HUDEP-2 (cell line): ENCODE data around the gene MATN4.
"Not testable (repeated sequence)": the region's sequence is repeated elsewhere in the genome, so short reads cannot be mapped to it uniquely, and the experiment has no call there.

Source experiments
- DNase-seq, 76 experiments: peaks; one replicate each; lab custom pipeline; 2025; ENCODE audit not compliant: unreplicated experiment in 76 of 76; lab: John Stamatoyannopoulos, UW

The MATN4 gene

GRCh38 chr20:45308117-45308778 is at the start of gene MATN4:
TSS of gene MATN4 (minus strand) at chr20:45308299. CDS start at chr20:45305582, 2,717 bp downstream.
- DNase-seq, result no peak

DNA sequence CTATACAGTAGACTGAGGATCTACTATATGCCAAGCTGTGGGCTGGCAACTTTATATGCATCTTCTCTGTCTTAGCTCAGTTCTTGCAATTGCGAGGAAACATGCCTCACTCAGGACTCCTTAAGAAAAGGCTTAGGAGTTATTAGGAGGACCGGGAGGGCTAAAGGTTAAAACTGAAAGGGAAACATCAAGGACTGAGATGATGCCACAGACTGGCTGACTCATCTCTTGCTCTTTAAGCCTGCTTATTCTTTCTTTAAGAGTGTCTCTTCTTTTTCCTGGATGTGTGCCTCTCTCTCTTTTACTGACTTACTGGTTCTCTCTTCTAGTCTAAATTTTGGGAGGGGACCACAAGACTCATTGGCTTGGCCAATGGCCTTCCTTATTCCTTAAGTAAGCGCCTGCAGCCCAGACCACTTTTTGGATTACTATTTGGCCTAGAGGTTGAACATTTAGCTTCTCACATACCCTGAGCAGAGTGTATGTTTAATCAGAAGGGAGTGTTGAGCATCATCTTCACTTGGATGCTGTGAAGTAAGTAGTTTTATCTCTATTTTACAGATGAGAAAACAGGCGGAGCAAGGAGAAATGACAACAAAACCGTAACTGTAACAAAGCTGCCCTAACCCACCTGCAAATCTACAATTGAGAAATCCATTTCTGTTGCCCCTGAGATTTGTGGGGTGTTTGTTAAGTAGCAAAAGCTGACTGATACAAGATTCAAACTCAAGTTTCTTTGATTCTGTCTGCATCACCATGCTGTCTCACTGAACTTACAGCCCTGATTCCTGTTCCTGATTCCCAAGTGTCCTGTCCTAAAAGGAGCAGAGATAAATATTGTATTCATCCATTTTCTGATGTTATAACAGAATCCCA is 47.3 kb upstream of the MATN4 start:
- no peak for DNase-seq

DNA sequence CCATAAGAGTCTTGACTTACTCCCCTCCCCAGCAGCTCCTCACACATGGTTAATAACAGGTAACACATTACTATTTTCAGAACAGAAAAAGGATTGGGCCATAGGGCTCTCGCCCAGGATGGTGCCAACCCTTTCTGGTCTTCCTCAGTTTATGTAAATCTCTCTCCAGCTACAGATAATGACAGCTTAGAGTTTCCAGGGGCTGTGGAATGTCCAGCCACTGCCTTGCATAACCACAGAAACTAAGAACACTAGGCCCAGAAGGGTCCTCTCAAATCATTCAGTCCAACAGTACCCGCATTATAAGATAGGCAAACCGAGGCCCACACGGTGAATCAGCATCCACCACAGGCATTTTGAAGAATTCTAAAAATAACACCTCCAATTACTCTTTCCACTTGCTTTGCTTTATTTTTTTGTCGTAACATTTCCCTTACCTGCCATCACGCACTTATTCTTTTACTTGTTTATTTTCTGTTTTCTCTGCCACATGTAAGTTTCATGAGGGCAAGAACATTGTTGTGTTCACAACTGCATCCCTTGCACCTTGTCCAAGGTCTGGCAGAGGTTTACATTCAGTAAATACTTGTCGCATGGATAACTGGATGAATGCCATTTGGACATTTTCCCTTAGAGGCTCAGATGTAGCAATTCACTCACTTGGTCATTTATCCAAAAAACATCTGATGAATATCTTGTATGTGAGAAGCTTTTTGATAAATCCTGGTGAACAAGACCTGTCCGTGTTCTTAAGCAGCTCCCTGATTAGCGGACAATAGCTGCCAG is 46.5 kb upstream of the MATN4 start:
- DNase-seq, result no peak

- DNase-seq, result no peak
Observed at GRCh38 chr20:45353746-45354145, 45.6 kb upstream of the MATN4 start.

DNA sequence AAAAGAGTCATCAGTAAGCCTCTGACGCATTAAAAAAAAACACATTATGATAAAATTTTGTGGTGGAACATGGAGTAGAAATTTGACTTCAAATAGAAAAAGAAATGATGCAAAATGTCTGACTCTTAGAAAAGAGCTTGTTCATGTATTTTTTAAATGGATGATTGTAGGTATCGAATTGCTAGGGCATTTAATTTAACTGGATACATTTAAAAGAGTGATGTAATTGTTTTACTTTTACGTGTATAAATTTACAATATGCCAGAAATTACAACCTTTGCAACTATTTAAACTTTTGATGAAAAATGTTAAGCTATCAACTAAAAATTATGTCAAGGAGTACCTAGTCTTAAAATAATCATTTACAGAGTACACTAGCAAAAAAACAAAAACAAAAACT is 44.6 kb upstream of the MATN4 start:
- no peak for DNase-seq

DNA sequence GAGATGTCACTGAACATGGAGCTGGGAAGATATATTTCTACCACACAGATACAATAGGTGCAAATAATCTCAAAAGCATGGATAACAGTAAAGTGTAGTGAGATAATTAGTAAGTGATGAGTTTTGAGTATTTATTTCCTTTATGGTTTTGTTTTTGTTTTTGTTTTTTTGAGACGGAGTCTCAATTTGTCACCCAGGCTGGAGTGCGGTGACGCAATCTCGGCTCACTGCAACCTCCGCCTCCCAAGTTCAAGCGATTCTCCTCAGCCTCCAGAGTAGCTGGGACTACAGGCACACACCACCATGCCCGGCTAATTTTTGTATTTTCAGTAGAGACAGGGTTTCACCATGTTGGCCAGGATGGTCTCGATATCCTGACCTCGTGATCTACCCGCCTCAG is 42.7 kb upstream of the MATN4 start:
- not testable (repeated sequence) for DNase-seq

GRCh38 chr20:45350217-45350616 is 42.1 kb upstream of the MATN4 start:
- DNase-seq, result no peak

DNA sequence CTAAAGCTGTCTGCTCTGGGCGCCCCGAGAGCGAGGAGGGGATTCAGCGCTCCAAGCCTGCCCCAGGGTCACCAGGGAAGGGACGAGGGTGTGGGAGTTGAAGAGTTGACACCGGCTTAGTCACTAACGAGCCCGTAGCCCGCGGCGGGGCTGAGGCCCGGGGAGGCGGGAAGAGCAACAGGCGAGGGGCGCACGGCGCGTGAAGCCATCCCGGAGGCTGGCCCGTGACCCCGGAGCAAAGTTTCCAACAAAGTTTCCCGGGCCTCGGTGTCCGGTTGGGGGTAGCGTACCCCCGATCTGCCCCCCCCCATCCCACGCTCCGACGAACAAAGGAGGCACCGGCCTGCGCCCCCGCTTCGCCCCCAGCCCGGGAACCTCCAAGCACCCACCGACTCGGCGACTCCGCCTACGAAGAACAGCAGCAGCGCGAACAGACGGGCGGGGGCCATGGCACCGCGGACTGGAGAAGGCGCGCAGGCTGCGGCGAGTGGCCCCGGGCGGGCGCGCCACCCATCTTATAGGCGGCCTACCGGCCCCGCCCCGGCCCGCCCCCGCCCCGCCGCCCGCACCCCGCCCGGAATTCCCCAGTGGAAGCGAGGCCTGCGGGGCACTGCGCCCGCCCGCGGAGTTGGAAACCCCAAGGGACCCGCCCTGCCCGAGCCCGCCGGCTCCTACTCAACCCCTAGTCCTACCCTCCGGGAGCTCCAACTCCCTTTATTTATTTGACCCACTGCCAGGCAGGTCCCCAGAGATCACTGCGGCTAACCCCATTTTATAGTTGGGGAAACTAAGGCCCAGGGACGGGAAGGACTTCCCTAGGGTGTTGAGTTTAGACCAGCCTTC is 40.1 kb upstream of the MATN4 start, which contains the start of gene SDC4:
Gene SDC4, minus strand, starts transcription at position 489 of the 843 bp plus-strand sequence. Its CDS starts 40 bp downstream, at position 449.
- peak in 47 of 76 experiments; percentile 9 to 66 (median 33) for DNase-seq

DNA sequence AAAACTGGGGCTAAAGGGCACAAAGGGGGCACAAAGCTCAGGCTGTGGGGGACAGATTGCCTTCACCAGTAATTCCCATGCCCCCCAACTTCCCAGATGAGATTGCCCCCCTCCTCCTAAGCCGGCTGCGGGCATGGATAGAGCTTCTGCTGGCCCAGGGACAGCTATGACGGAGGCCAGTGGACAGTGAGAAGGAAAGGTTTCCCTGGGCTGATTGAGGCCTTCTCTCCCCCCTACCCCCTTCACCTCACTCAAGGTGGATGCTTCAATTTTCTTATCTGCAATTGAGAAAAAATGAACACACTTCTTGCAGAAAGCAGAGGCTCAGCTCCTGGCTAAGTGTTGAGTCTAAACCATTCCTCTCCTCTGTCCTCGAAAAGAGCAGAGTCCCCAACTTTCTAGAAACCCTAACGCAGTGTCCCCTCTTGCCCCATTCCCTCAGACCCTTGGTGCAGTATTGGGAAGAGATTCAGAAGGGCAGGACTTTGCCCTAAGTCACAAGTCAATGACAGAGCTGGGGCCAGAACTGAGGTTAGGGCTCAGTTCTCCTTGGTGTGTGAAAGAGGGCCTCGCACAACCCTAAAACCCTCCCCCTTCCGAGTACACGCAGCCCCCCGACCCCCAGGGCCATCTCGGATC is 39.3 kb upstream of the MATN4 start:
- no peak for DNase-seq

DNA sequence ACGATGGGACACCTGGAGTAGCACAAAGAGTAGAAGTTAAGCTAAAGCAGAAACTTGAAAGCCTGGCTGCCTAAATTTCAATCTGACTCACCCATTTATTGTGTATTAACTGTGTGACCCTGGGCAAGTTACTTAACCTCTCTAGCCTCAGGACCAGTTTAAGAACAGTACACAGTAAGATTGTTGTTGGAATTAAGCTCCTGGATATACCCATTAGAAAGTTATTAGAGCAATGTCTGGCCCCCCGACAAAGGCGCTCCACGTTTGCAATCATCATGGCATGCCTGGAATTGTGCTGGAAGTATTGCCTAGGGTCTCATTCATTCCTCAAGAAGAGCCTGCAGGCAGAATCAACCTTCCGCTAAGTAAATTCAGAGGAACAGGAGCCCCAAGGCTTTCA is 38.8 kb upstream of the MATN4 start:
- no peak for DNase-seq

GRCh38 chr20:45346291-45346718 is 38.2 kb upstream of the MATN4 start:
- peak in 1 of 76 experiments; percentile 10 for DNase-seq

GRCh38 chr20:45345104-45345936 is 37.2 kb upstream of the MATN4 start:
- no peak for DNase-seq

DNA sequence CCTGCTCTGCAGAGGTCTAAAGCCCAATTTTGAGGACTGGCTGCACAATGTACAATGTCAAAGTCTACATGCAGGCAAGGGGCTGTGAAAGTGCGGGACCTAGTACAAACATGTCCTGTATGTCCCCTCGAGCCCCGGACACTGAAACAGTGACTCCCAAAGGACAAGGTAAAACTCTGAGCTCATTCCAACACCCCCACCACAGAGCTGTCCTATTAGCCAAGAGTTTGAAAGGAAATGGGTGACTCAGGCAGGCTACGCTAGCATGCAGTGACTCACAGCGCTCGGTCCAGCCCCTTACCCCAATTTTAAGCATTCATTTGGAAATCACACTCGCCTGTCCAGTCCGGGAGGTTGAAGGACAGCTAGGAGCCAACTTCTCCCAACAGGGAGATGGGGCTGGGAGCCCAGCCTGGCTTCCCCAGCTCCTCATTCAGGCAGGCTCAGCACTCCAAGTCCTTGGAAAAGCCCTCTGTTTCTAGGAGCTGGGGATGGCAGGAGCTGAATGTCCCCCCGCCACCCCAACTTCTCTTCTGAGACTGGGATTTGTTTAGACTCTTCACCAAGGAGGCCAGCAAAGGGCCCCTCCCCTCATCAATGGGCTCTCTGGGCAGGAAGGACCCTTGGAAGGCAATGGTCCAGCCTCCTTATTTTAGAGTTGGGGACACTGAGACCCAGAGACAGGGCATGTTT is 36.2 kb upstream of the MATN4 start:
- peak in 2 of 76 experiments; percentile 8 to 20 for DNase-seq

GRCh38 chr20:45343532-45344167 is 35.6 kb upstream of the MATN4 start:
- DNase-seq, result peak in 43 of 76 experiments; percentile 7 to 66 (median 34)

DNA sequence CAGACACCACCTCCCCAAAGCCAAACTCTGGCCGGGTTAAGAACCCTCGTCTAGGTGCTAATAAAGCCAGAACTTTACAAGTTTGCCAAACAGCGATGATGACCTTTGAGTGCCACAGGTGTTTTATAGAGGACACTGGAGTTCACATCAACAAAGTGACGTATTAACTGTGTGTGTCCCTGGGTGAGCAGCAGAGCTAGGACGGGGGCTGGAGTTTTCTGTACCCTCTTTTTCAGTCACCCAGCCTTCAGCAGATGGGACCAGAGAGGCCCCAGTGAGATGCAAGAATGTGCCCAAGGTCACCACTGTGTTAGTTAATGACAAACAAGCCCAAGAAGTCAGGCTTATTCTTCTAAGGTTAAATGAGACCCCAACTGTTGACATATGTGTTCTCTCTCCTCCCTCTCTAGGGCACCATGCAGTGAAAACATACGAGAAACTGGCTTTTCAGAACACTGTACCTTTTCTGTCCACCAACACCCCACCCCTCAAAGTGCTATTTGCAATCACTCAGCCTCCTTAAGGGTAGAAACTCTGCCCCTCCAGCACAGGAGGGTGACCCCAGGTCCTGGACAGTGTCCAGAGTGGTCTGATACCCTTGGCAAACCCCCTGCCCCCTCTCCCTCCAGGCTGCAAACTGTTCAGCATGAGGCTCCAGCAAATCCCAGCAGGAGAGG is 34.9 kb upstream of the MATN4 start:
- no peak for DNase-seq

DNA sequence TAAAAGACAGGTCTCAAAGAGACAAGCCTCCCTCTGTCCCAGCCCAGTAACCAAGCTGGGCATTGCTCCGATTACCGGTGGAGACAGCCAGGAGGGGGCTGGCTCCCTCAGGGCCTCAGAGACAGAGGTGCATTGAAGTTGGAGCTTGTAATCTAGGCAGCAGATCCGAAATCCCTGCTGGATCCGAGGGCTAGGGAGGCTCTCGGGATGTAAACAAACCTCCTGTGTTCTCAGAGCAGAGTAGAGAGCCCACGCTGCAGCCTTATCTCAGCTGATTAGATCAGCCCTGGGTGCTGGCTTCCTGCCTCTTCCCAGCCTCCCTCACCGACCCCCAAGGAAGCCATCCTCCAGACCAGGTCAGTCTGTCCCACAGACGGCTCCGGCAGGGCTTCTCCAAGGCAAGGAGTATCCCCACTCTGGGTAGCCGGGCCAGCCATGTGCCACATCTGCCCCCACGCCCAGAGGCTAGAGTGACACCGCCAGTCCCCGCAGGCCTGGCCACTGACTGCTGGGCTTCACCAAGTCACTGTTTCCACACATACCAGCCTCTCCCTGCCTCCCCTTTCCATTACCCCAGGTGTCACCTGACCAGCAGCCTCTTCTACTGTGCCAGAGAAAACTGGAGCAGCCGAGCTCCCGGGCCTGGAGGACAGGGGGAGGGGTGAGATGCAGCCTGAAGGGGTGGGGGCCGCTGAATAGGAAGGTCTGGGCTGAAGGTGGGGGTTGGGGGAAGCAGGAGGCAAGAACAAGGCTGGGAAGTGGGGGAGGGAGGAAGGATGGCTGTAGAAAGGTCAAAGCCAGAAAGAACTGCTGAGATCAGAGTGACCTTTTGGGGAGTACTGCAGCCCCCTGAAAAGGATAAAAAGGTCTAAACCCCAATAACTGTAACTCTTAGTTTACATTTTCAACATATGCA is 34.1 kb upstream of the MATN4 start:
- peak in 30 of 76 experiments; percentile 9 to 69 (median 28) for DNase-seq
